HG02973 (cell line): Measurements from ENCODE around the gene NENF.
A peak's percentile ranks its signal among the peaks of the same experiment; 100 is the strongest.
"Not testable (repeated sequence)": the region's sequence is repeated elsewhere in the genome, so short reads cannot be mapped to it uniquely, and the experiment has no call there.

Experiments
- ATAC-seq: cut with Tn5 transposase; IDR thresholded peaks from one replicate; pipeline ENCODE4 v1.9.1; 2021; ENCODE audit warnings: moderate library complexity; ENCODE audit not compliant: unreplicated experiment

Gene NENF

DNA sequence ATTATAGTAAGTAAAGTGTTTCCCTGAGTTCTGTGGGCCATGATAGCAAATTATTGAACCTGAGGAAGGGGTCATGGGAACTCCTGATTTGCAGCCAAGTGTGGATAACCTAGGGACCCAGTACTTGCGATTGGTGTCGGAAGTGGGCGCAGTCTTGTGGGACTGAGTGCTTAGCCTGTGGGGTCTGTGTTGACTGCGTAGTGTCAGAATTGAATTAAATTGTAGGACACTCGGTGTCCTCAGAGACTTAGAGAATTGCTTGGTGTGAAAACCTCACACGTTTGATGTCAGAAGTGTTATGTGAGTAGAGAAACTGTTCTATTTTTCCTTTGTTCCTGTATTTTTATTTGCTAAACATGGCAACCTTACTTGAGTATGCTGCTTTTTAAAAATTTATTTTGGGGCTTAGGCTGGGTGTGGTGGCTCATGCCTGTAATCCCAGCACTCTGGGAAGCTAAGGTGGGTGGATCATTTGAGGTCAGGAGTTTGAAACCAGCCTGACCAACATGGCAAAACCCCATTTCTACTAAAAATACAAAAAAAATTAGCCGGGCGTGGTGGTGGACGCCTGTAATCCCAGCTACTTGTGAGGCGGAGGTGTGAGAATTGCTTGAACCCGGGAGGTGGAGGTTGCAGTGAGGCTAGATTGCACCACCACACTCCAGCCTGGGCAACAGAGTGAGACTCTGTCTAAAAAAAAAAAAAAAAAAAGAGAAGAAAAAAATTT lies 48.2 kb downstream of the NENF start:
- not testable (repeated sequence) for ATAC-seq

DNA sequence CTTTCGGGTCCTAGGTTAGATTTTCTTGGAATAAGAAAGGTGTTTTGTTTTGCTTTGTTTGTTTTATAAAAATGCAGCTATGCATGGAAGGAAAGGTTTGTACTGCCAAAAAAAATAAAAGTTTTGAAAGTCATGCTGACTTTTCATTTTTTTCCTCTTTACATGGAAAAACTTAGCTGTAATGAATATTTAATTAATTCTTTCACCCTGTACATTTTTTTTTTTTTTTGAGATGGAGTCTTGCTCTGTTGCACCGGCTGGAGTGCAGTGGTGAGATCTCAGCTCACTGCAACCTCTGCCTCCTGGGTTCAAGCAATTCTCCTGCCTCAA lies 48.7 kb downstream of the NENF start:
- no peak for ATAC-seq

DNA sequence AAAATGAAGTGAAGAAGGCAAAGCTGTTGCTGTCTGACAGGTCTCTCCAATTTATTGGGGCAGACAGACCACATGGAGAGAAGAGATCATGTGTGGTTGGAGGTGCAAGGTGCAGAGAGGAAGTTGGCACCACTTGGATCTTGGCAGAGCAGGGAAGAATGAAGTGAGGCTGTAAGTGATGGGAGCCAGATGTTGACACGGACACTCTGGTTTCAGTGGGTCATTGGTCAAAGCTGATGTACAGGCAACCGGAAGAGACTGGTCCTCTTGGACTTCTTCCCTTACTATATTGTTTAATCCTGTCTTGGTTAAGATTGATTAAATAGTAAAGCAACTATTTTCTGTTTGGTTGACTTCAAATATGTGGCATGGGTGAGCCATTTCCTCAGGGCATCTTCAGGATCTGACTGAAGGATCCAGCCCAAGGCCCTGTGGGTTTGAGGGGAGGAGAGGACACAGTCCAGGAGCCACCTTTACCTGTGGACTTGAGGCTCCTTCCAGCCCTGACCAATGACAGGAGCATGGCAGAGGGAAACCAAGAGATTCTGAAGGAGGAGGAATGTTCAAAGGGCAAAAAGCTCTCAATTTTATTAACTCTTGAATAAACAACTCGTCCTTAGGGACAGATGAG lies 49.4 kb downstream of the NENF start:
- no peak for ATAC-seq

DNA sequence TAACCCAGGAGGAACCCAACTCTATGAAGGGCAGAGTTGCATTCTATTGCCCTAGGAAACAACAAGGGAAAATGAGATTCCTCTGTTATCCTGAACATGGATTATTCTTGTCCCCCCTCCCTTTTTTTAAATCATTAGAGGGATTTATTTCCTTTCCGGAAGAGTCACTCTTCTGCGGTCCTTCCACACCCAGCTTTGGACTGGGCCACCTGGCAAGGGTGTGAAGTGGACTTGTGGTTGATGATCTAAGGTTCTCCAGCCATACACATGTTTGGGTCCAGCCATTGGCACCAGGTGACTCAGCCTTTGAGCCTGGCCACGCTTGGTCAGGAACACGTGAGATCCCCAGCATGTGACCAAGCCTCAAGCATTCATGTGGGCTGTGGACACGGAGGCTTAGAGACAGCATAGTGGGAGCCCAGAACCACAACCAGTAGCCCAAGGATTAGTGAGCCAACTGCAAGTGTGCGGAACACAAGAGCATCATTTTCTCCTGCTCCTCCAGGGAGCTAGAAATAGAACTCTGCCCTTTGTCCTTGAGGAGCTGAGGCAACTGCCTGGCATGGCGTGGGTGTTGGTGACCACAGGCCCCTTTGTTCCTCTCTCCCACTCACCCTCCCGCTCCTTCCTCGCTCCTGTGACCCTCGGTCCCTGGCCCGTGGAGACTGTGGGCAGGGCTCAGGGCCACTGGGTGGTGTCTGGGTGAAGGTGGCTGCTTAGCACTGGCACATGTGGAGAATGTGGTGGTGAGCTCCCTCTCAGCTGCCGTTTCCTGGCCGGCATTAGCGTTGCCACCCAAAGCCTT lies 50.1 kb downstream of the NENF start:
- ATAC-seq = no peak

DNA sequence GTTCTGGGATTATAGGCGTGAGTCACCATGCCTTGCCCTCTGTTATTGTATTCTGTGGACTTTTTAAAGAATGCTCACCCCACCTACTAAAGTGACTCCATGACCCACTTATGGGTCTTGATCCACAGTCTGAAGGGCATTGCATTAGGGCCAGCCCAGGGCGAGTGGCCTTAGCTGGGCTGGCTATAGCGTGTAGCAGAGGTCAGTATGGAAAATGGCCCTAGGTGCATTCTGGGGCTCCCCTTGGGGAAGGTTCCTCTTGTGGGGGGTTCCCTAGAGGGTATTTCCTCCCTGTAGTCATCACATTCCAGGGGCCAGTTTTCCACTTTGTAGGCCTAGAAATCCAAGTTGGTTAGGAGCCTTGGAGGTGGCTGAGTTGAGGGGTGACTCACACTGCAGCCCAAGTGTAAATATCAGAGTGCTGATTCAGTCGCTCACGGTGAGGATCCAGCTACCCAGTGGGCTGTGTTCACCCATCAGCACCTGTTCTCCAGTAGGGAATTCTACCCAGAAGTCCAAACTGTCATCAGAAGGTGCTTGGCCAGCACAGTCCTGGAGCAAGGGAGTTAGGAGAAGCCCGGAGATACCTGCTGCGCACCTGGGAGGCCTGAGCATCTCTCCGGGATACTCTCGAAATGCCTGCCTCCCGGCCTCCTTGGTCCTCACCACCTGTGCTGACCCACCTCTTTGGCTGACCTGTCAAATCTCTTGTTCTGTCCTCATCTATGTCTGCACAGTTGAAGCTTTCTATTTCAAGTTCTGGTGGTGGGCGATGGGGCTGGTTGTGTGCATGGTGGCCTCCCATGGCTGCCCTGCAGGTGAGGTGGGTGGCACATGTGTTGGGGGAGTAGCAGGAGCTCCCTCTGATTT lies 52.2 kb downstream of the NENF start:
- ATAC-seq = no peak

DNA sequence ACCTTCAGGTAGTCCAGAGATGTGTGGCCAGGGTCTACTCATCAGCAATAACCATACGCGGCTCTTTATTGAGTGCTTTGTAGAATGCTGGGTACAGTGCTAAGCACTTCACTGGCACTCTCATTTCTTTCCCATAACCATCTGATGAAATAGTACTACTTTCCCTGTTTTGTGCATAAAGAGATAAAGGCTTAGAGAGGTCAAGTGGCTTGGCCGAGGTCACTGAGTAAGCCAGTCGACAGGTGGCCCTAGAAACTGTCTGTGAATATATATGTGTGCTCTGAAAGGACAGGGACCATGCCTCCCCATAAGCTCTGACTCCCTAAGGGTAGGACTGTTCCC lies 52.8 kb downstream of the NENF start:
- no peak for ATAC-seq

DNA sequence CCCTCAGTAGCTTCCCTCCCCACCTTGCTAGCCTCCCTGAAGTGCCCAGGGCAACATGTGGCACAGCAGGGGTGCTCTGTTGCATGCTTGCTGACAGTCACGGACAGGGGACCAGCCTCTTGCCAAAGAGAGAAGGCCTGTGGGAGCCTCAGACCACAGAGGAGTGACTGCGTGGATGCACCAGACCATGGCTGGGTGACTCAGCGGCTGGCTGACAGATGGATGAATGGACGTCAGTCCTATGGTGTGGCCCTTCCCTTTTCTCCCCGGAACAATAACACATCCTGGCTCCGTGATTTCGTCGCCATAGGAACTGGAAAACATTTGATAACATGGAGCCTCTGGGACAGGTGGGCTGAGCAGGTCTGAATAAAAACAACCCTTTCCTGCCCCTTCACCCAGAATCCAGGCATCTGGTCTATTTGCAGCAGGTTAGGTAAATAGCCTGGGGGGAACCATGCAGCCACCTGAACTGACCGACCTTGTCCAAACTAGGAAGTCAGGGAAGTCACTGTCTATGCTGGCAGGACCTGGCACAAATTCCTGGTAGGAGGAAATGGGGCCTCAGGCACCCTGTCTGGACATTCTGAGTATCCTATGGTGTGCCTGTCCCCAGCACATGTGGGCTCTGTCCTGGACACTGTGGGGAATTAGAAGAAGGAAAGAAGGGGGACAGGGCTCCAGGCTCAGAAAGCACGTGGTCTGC lies 53.3 kb downstream of the NENF start:
- no peak for ATAC-seq

DNA sequence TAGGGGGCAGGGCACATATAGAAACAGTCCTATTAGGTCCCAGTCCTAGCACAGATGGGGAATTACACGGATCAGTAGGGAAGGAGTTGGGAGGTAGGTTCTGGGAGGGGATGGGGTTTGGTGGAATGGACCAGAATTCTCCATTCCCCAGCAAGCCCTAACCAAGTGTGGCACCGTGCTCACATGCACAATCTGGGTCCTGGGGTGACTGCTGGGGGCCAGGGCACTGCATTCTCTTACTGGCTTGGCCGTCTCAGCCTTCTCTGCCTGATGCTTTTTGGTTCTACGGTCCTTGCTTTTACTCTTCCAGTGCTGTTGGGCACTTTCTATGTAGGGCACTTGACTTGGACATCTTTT lies 53.9 kb downstream of the NENF start:
- ATAC-seq = no peak

DNA sequence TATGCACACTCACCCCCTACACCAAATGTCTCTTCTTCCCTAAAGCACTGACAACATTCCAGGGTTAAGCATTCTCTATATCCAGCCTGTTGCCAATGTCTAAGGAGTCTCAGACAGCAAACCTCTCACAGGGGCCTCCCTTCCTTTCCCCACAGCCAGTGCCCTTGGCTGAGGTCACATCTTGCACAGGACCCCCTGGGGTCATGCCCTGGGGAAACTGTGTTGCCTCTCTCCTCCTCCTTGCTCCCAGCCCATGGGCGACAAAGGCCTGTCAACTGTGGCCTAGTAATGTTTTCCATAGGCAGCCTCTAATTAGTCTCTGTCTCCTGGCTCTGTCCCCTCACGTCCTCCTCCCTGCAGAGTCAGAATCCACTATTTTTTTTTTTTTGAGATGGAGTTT lies 54.6 kb downstream of the NENF start:
- no peak for ATAC-seq

DNA sequence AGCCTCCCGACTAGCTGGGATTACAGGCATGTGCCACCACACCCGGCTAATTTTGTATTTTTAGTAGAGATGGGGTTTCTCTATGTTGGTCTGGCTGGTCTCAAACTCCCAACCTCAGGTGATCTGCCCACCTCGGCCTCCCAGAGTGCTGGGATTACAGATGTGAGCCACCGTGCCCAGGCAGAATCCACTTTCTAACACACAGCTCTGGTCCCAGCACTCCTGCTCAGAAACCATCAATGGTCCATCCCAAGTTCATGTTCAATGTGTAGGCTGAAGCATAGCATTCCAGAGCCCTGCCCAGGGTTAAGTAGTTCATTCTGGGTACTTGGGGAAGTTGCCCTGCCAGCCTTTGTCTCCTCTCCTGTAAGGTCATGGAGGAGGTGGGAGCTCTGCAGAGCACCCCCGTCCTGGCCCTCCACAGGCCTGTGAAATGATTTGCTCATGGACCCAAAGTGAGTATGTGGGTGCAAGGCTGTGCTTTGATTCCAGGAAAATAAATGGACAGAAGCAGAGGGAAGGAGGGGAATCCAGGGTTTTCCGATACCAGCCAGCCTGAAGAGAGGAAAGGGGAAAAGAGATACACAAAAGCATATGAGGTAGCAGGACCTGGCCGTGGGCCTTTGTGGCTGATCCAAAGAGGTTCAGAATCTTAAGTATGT lies 55.2 kb downstream of the NENF start:
- no peak for ATAC-seq

DNA sequence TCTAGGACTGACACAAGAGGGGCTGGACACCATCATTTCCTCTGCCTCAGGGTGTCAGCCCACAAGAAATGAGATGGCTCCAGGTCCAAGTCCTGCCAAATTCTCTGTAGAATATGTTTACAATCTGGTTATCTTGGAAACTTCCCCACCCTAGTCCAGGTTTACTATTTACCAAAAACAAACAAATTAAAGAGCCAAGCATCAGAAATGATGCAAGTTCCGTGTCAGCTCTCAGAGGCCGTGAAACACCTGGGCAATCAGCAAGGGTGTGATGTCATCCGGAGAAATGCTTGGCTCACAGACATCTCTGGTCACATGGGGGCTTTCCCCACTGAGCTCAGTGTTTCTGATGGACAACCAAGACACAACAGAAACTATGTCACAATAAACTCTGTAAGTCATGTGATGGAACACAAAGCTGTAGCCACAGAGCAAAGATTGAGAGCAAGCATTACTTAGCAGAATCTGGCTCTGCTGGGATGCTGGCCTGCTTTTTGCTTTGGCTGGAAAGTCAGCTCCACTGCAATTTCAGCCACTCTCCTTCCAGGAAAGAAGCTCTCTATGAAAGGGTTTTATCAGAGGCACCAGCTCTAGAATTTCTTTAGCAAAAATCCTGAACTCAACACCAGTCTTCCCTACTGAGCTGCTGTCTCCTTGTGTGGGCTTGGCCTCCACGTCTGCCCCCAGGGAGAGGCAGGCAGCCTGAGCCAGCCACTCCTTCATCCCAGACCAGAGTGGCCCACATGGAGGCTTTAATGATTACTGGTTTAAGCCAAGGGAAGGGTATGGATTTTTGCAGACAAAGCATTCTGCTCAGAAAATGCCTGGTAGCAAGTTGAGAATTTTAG lies 55.9 kb downstream of the NENF start:
- ATAC-seq = peak; percentile 57

DNA sequence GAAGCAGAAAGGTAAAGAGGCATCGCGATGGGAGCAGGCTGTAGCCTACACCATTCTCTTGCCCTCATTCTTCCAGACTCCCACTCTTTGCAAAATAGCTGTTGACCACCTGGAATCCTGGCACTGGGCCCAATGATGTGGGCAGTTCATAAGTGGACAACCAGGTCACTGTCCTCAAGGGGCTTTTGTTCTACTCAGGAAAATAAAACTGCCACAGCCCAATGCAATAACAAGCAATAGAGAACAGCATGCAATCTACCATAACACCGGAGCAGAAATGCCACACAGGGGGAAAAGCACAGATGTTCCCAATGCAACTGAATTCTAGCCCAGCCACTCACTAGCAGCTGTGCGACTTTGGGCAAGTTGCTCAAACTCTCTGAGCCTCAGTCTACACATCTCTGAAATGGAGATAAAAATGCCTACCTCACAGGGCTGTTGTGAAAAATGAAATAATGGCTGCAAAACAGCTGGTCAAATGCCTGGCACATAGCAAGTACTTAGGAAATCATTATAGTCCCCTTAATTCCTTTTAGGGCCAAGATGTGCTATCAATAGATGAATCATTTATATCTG lies 56.7 kb downstream of the NENF start:
- ATAC-seq = no peak

DNA sequence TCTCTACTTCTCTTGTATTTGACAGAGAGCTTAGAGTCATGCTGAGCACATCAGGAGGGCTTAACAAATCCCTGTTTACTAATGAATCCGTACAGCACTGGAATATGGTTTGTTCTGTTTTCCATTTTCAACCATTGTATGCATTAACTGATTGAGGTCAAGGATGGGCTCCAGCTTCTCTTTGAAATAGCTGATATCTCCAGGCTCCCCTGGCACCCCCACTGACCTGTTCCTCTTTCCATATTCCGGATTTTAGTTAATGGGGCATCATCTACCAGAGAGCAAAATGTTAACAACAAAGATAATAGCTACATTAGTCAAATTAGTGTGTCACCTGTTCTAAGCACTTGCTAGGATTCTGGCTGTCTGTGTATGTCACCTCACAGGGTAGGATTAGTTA lies 57.6 kb downstream of the NENF start:
- ATAC-seq = no peak

DNA sequence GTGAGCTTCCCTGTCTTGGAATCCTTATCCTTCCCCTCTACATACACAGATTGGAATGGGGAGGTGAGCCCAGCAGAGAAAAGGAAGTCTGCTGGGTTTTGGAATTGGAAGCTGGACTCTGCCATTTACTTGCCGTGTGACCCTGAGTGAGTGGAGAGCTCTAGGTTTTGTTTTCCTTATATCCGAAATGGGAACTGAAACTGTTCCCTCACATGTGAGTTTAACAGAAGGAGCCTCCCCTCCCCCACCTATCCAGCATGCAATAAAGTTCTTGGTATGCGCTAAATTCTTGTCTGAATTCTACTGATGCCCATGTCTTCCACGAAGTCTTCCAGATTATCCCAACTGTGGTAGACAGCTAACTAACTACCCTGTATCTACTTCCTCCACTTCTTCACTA lies 58.7 kb downstream of the NENF start:
- no peak for ATAC-seq
